Astrocyte of the cerebellum (primary cell): ENCODE measurements around the gene CMTM5.
"Not testable (repeated sequence)": the region's sequence is repeated elsewhere in the genome, so short reads cannot be mapped to it uniquely, and the experiment has no call there.

Experiments
- DNase-seq: peaks from one replicate; pipeline ENCODE4 v3.0.0-alpha.2; 2011; ENCODE audit warnings: low read depth
- H3K4me3 ChIP-seq: 2 replicates; pipeline ENCODE4 v1.5.1; 2011; ENCODE audit warnings: mild to moderate bottlenecking, low read depth, low read length, moderate library complexity
- in situ Hi-C: cut with HindIII; loops from 2 replicates; pipeline ENCODE4 v1.10.0; 2017; ENCODE audit warnings: low sequenced_read_pairs
- TF ChIP-seq, protein P1 (sequence below): IDR thresholded peaks from 2 replicates; pipeline ENCODE4 v1.5.1; 2012; ENCODE audit warnings: low read length, low read depth, moderate library complexity, mild to moderate bottlenecking; ENCODE audit errors: missing control alignments

Gene CMTM5

DNA sequence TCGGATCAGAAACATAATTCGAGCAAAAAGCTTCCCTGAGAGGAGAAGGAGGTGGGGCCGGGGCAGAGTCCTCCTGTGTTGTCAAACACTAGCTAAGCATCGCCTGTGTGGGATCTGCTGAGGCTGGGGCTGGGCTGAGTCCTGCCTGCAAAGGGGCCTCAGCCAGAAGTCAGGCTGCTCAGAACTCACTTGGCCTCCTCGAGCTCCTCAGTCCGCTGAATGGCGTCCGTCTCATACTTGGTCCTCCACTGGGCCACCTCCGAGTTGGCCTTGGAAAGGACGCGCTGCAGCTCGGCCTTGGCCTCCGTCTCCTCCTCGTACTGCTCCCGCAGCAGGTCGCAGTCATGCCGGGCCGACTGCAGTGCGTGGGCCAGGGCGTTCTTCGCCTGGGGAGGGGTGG, 41.2 kb downstream of the CMTM5 start:
- in situ Hi-C loops: no loop called here
- DNase-seq: no peak
- TF ChIP-seq, protein P1, sequence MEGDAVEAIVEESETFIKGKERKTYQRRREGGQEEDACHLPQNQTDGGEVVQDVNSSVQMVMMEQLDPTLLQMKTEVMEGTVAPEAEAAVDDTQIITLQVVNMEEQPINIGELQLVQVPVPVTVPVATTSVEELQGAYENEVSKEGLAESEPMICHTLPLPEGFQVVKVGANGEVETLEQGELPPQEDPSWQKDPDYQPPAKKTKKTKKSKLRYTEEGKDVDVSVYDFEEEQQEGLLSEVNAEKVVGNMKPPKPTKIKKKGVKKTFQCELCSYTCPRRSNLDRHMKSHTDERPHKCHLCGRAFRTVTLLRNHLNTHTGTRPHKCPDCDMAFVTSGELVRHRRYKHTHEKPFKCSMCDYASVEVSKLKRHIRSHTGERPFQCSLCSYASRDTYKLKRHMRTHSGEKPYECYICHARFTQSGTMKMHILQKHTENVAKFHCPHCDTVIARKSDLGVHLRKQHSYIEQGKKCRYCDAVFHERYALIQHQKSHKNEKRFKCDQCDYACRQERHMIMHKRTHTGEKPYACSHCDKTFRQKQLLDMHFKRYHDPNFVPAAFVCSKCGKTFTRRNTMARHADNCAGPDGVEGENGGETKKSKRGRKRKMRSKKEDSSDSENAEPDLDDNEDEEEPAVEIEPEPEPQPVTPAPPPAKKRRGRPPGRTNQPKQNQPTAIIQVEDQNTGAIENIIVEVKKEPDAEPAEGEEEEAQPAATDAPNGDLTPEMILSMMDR: no peak
- no peak overlapping the region for H3K4me3 ChIP-seq

DNA sequence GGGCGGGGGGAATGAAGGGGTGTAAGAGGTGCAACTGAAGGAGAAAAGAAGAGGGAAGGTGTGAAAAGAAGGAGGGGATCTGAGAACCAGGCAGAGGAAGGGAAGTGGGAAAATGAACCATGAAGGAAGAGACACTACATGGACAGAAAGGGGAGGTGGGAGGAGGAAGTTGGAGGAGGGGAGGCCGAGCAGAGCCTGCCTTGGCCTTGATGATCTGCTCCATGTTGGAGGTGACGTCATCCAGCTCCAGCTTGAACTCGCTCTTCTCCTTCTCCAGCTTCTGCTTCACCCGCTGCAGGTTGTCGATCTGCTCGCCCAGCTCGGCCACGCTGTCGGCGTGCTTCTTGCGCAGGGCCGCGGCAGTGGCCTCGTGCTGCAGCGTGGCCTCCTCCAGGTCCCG, 42.8 kb downstream of the CMTM5 start:
- DNase-seq, H3K4me3 ChIP-seq, in situ Hi-C loops: not testable (repeated sequence)

DNA sequence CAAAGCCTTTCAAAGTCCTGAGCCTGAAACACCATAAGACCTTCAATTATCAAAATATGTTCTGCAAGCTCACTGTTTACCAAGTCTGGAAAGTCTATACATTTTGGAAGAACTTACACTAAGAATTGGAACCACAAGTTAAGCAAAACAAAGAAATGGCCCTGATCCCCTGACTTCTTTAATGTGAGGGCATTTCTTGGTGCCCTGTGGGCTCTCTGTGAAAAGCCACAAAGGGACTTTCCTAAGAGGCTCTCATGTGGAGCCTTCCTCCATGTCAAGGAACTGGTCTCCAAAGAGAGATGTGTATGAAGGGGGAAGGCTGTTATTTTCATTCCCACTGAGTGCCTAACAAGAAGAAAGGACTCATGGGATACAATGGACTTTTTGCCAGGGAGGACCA, 44.7 kb downstream of the CMTM5 start:
- no peak for DNase-seq
- TF ChIP-seq, protein P1: no peak
- H3K4me3 ChIP-seq: no peak overlapping the region
- in situ Hi-C loops: no loop called here

DNA sequence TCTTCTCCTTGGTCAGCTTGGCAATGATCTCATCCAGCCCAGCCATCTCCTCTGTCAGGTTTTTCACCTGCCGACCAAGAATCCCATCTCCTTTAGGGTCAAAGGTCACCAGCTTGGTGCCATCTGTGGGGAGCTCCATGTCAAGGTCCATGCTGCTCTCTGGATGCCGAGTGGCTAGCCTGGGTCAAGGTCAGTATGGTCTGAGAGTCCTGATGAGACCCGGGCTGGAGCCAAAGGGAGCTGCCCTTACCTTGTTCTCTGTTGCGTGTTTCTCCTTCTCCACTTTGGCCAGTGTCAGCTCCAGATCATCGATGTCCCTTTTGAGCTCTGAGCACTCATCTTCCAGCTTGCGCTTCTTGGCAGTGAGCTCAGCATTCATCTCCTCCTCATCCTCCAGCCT, 46.8 kb downstream of the CMTM5 start:
- in situ Hi-C loops: no loop called here
- DNase-seq: no peak
- H3K4me3 ChIP-seq: no peak overlapping the region
- TF ChIP-seq, protein P1: no peak

DNA sequence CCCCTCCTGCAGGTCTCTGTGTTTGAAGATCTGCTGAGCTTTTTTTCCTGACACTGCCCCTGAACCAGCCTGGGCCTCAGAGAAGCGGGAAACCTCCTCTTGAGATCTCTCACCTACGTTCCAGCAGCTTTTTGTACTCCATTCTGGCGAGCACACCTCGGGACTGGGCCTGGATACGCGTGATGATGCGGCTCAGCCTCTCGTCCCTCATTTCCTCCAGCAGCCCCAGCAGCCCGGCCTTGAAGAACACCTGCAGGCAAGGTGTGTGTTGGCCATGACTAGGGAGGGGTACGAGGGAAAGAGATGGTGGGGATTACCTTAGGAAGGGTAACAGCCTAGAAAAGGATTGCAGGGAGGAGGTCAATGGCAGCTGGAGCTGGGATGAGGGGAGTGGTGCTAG, 48.3 kb downstream of the CMTM5 start:
- DNase-seq: no peak
- in situ Hi-C loops: no loop called here
- TF ChIP-seq, protein P1: no peak
- no peak overlapping the region for H3K4me3 ChIP-seq

DNA sequence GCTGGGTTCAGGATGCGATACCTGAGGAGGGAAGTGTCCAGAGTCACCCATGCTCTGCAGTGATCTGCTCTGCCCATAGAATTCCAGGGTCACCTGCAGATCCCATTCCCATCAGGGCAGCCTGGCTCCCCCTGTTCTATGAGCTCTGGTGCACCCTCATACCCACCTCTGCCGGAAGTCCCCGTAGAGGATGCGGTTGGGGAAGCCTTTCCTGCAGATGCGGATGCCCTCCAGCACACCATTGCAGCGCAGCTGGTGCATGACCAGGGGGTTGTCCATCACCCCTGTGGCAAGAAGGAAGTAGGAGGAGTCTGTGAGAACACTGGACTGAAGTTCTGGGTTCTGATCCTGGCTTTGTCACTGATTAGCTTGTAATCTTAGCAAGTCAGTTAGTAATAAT, 49.0 kb downstream of the CMTM5 start:
- DNase-seq, H3K4me3 ChIP-seq, in situ Hi-C loops: not testable (repeated sequence)

DNA sequence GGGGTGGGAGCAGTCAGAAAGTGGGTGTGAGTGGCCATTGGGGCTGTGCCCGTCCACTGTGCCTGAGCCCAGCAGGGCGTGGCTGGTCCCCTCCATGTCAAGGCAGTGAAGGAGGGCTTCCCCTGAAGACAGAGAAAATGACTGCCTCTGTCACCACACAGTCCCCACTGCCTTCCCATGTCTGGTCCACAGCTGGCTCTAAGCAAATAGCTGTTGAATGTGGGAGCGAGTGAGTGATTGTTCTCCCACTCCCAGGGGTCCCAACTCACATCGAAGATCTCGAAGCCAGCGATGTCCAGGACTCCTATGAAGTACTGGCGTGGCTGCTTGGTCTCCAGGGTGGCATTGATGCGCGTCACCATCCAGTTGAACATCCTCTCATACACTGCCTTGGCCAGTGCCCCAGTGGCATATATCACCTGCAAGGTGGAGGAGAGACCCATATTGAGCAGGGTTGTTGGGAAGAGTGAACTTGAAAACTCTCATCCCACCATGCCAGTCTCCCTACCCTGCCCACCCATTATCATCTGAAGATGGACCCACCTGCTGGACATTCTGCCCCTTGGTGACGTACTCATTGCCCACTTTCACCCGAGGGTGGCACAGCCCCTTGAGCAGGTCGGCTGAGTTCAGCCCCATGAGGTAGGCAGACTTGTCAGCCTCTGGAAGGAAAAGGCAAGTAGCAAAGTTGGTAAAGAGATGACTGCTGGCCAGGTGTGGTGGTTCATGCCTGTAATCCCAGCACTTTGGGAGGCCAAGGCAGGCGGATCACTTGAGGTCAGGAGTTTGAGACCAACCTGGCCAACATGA, 52.0 kb downstream of the CMTM5 start:
- no peak for DNase-seq
- TF ChIP-seq, protein P1: no peak
- in situ Hi-C loops: no loop called here
- no peak overlapping the region for H3K4me3 ChIP-seq
